Astrocyte of the cerebellum (primary cell): ENCODE measurements around the gene SARS1.

ENCODE experiments used
- DNase-seq: peaks from one replicate; pipeline ENCODE4 v3.0.0-alpha.2; 2011; ENCODE audit warnings: low read depth
- H3K4me3 ChIP-seq: 2 replicates; pipeline ENCODE4 v1.5.1; 2011; ENCODE audit warnings: mild to moderate bottlenecking, low read depth, low read length, moderate library complexity
- in situ Hi-C: cut with HindIII; loops from 2 replicates; pipeline ENCODE4 v1.10.0; 2017; ENCODE audit warnings: low sequenced_read_pairs
- TF ChIP-seq, protein P1 (sequence below): IDR thresholded peaks from 2 replicates; pipeline ENCODE4 v1.5.1; 2012; ENCODE audit warnings: low read length, low read depth, moderate library complexity, mild to moderate bottlenecking; ENCODE audit errors: missing control alignments

The SARS1 gene

GRCh38 chr1:109252893-109253802 is 39.4 kb downstream of the SARS1 start:
- TF ChIP-seq, protein P1, sequence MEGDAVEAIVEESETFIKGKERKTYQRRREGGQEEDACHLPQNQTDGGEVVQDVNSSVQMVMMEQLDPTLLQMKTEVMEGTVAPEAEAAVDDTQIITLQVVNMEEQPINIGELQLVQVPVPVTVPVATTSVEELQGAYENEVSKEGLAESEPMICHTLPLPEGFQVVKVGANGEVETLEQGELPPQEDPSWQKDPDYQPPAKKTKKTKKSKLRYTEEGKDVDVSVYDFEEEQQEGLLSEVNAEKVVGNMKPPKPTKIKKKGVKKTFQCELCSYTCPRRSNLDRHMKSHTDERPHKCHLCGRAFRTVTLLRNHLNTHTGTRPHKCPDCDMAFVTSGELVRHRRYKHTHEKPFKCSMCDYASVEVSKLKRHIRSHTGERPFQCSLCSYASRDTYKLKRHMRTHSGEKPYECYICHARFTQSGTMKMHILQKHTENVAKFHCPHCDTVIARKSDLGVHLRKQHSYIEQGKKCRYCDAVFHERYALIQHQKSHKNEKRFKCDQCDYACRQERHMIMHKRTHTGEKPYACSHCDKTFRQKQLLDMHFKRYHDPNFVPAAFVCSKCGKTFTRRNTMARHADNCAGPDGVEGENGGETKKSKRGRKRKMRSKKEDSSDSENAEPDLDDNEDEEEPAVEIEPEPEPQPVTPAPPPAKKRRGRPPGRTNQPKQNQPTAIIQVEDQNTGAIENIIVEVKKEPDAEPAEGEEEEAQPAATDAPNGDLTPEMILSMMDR, result no peak
- no peak overlapping the region for H3K4me3 ChIP-seq
- in situ Hi-C loops, result no loop called here
- no peak for DNase-seq

DNA sequence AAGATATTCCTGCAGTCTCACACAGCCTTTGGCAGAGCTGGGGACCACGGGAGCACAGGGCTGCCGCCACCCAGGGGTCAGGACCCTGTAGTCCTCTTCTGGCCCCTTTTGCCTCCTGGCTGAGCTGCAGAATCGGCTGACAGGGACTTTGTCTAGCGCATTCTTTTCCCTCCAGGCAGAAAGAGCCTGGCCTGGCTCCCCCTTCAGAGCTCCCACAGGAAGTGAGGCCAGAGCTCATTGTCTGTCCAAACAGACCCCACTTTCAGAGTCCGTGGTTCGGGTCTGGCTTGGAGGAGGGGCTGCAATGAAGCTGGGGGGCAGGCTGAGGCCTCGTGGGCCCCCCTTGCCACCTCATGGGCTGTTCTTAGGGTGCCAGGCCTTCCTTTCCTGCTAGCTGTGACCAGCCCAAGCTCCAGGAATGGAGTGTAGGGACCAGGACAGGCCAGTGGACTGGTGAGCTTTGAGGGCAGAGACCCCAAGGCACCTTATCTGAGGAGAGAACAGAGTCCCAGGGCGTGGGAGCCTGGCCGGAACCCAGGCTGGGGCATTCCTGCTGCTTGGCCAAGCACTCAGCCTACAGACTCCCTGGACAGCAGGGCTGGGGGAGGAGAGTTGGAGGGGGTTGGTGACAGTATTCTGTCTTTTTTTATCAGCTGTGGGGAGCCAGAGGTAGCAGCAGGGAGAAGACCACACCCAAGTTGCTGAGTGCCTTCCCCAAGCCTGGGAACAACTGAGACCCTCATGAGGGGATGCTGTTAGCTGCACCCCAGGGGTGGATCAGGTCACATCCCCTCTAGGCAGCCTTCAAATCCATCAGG is 40.3 kb downstream of the SARS1 start:
- no peak for DNase-seq
- TF ChIP-seq, protein P1, result no peak
- H3K4me3 ChIP-seq, result no peak overlapping the region
- in situ Hi-C loops, result no loop called here

GRCh38 chr1:109254621-109255096 is 40.9 kb downstream of the SARS1 start:
- no peak for DNase-seq
- in situ Hi-C loops, result no loop called here
- TF ChIP-seq, protein P1, result no peak
- H3K4me3 ChIP-seq, result no peak overlapping the region

DNA sequence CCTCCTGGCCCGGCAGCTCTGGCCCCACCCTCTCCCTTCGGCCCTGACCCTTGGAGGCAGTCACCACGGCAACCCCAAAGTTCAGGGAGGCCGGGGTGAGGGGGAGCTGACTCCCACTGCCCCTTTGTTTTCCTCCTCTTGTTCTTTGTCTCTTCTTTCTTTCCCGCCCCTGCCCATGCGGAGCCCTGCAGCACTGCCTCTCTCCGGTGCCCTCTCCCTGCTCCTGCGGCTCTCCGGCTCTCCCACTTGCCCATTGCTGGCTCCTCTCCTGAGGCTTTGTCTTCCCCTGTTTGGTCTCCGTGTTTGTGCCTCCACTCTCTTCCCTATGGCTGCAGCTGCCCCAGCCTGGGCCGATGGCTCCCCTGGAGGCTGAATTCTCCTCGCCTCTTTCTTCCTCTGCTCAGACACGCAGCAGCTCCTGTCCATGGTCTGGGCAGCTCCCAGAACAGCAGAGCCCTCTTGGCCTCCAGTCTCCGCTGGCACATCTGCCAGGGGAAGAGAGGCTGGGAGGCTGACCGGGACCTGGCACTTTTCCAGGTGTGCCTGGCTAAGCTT is 41.5 kb downstream of the SARS1 start:
- no peak for DNase-seq
- in situ Hi-C loops, result no loop called here
- H3K4me3 ChIP-seq, result no peak overlapping the region
- TF ChIP-seq, protein P1, result peak; percentile 54

DNA sequence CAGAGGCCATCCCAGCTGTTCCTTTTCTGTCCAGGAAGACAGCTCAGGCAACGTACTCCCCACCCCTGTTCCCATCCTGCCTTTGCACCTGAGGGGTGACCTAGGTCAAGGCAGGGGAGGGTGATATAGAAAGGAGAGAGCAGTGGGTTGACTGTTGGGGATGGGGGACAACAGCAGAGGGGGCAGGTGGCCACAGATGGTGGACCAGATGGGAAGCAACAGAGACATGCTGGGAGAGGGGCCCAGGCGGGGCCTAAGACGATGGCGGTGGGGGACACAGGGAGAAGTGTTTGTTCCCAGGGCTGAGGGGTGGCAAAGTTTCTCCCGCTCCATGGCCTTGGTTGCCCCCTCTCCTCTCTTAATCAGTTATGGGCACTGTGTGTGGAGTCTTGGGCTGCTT is 42.0 kb downstream of the SARS1 start:
- in situ Hi-C loops, result no loop called here
- no peak overlapping the region for H3K4me3 ChIP-seq
- no peak for DNase-seq
- TF ChIP-seq, protein P1, result no peak

GRCh38 chr1:109256085-109256484 is 42.4 kb downstream of the SARS1 start:
- no peak for DNase-seq
- TF ChIP-seq, protein P1, result no peak
- in situ Hi-C loops, result no loop called here
- no peak overlapping the region for H3K4me3 ChIP-seq
